DND-41 (cell line): ENCODE results near the gene DOCK4.

Source experiments
- ATAC-seq: fragments of 200-7000 bp; cut with Tn5 transposase; 3 replicates; pipeline ENCODE4 v1.9.1; 2021; ENCODE audit warnings: low read depth; ENCODE audit not compliant: insufficient read depth
- DNase-seq: peaks from one replicate; pipeline ENCODE4 v3.0.0-alpha.2; 2020
- H2AFZ ChIP-seq: 2 replicates; pipeline ENCODE4 v1.6.0; 2012; ENCODE audit warnings: low read depth, low read length
- H3K27ac ChIP-seq: 2 replicates; pipeline ENCODE4 v1.5.1; 2012; ENCODE audit warnings: low read length, inconsistent platforms
- H3K27me3 ChIP-seq: fragments of 200-600 bp; sonication (generic); 2 replicates; pipeline ENCODE4 v1.6.0; 2012; ENCODE audit warnings: low read length, mild to moderate bottlenecking, inconsistent platforms; ENCODE audit not compliant: insufficient read depth, poor library complexity
- H3K36me3 ChIP-seq: 2 replicates; pipeline ENCODE4 v1.5.1; 2012; ENCODE audit warnings: low read length, inconsistent platforms; ENCODE audit not compliant: insufficient read depth
- H3K4me1 ChIP-seq: 2 replicates; pipeline ENCODE4 v1.5.1; 2012; ENCODE audit warnings: mild to moderate bottlenecking, low read length; ENCODE audit not compliant: insufficient read depth
- H3K4me2 ChIP-seq: 2 replicates; pipeline ENCODE4 v1.6.0; 2012; ENCODE audit warnings: mild to moderate bottlenecking, moderate library complexity, low read length, inconsistent platforms; ENCODE audit not compliant: insufficient read depth
- H3K4me3 ChIP-seq, 2 experiments: fragments of 200-600 bp in 1 of 2; shearing (Covaris generic) in 1 of 2; 2 replicates each; pipeline ENCODE4 v1.5.1; 2012 to 2016; ENCODE audit warnings: inconsistent platforms in 2 of 2, low read length in 2 of 2, mild to moderate bottlenecking in 2 of 2, low read depth in 1 of 2, moderate library complexity in 1 of 2
- H3K79me2 ChIP-seq: 2 replicates; pipeline ENCODE4 v1.6.0; 2012; ENCODE audit warnings: low read length, inconsistent platforms; ENCODE audit not compliant: insufficient read depth
- H3K9ac ChIP-seq: 2 replicates; pipeline ENCODE4 v1.6.0; 2012; ENCODE audit warnings: low read depth, mild to moderate bottlenecking, inconsistent platforms, low read length, moderate library complexity
- H3K9me3 ChIP-seq: 2 replicates; pipeline ENCODE4 v1.5.1; 2012; ENCODE audit warnings: low read length, moderate library complexity, mild to moderate bottlenecking, inconsistent platforms; ENCODE audit not compliant: insufficient read depth, severe bottlenecking
- H4K20me1 ChIP-seq: 2 replicates; pipeline ENCODE4 v1.6.0; 2012; ENCODE audit warnings: low read length; ENCODE audit not compliant: insufficient read depth
- CTCF ChIP-seq: IDR thresholded peaks from 2 replicates; pipeline ENCODE4 v1.5.1; 2012; ENCODE audit warnings: borderline replicate concordance, low read length, moderate library complexity, mild to moderate bottlenecking; ENCODE audit not compliant: poor library complexity, severe bottlenecking; ENCODE audit errors: extremely low read depth
- EZH2 ChIP-seq: IDR thresholded peaks from 3 replicates; pipeline ENCODE4 v1.6.1; 2012; ENCODE audit warnings: borderline replicate concordance, low read depth, mild to moderate bottlenecking, moderate library complexity, low read length, inconsistent platforms; ENCODE audit not compliant: severe bottlenecking

The DOCK4 gene

DNA sequence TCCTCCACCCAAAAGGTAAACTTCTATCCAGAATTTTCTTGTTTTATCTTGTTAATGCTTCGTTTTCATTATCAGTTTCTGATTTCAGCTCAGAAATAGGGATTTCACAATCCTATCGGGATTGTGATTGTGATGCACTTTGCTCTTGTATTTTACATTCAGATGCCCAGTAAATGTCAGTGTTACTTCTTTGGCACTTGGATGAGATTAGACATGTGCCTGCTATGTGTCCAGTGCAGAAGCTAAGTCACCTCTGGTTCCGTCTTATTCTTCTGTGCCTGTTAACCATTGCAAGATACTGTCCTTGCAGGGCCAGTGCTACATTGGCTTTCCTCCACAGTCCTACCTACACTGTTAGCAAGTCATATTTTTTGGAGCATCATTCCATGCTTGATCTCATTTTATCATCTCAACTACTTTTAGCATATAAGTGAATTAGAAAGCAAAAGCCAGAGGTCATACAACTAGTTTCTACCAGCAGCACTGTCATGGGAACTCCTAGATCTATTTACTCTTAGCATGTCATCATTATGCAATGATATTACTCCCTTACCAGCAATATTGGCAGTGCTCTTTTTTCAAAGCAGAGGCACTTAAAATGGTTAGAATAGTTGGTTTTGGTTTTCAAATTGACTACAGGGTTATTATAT lies 27.0 kb upstream of the DOCK4 start:
- no peak overlapping the region for H3K9ac ChIP-seq
- no peak for ATAC-seq
- no peak overlapping the region for H2AFZ ChIP-seq
- DNase-seq, result no peak
- H3K4me3 ChIP-seq, result no peak overlapping the region
- no peaks in the 10 kb centered on the region for H3K27me3 ChIP-seq
- H3K4me2 ChIP-seq, result no peak overlapping the region
- peaks cover 2% of the 10 kb centered on the region for H3K9me3 ChIP-seq
- H3K79me2 ChIP-seq, result peaks cover 44% of the 10 kb centered on the region
- H3K27ac ChIP-seq, result no peak overlapping the region
- H3K36me3 ChIP-seq, result no peaks in the 10 kb centered on the region
- H4K20me1 ChIP-seq, result peaks cover 10% of the 10 kb centered on the region; the same call in 1 of the 2 replicates
- no peaks in the 10 kb centered on the region for H3K4me1 ChIP-seq
- TF ChIP-seq CTCF (no peak), EZH2 (no peak)

- Histone ChIP-seq H3K9me3 (peaks cover 2% of the 10 kb centered on the region), H3K27ac (no peak overlapping the region), H4K20me1 (peaks cover 10% of the 10 kb centered on the region; the same call in 1 of the 2 replicates), H3K36me3 (no peaks in the 10 kb centered on the region), H3K9ac (no peak overlapping the region), H3K4me1 (no peaks in the 10 kb centered on the region), H2AFZ (no peak overlapping the region), H3K4me2 (no peak overlapping the region), H3K27me3 (no peaks in the 10 kb centered on the region), H3K79me2 (peaks cover 45% of the 10 kb centered on the region), H3K4me3 (no peak overlapping the region)
- DNase-seq (no peak), ATAC-seq (no peak)
- TF ChIP-seq CTCF (no peak), EZH2 (no peak)
Observed at GRCh38 chr7:112232212-112232978, 26.2 kb upstream of the DOCK4 start.

GRCh38 chr7:112228632-112229031 lies 22.4 kb upstream of the DOCK4 start:
- Histone ChIP-seq H3K4me2 (no peak overlapping the region), H3K4me1 (no peaks in the 10 kb centered on the region), H3K27ac (no peak overlapping the region), H3K9me3 (no peaks in the 10 kb centered on the region), H2AFZ (no peak overlapping the region), H3K9ac (no peak overlapping the region), H3K4me3 (no peak overlapping the region), H4K20me1 (peaks cover 12% of the 10 kb centered on the region; the same call in 1 of the 2 replicates), H3K36me3 (no peaks in the 10 kb centered on the region), H3K79me2 (peaks cover 51% of the 10 kb centered on the region), H3K27me3 (no peaks in the 10 kb centered on the region)
- DNase-seq (no peak), ATAC-seq (no peak)
- TF ChIP-seq EZH2 (no peak), CTCF (no peak)
